ENCODE results near the gene WDR86. TPM values are rescaled to one million over a fixed set of nuclear protein-coding genes. Genes with fewer than 3 reads are reported as not detected.

WDR86 gene
- total and polyA plus RNA-seq, 2 experiments from 2014 or later, result 9.1 to 59.1 TPM

DNA sequence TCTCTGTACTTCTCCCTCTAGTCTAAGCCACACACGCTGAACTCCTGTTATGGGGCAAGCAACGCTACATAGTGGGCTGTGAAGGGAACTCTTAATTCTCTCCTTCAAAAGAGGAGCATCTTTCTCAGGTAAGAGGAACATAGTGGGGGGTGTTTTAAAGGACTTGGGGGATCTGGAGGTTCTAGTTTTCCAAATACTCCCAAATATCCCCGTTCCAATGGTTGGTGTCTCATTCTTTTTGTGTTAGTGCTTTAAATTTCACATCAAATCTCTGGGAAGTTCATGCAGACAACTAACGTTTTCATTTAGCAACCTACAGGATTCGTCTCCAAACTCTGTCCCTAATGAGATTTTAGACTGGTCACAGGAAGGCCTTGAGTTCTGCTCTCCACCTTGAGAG is 12.4 kb upstream of the WDR86 start:
- Histone ChIP-seq H3F3A (replicated peaks; ENCODE audit: low read depth) (no peaks in the 10 kb centered on the region), H3K4me3 (no peak overlapping the region), H3K4me1 (ENCODE audit: insufficient read depth) (no peaks in the 10 kb centered on the region), H3K4me2 (no peak overlapping the region), H3K79me2 (replicated peaks; ENCODE audit: insufficient read depth) (no peaks in the 10 kb centered on the region), H3K27ac (ENCODE audit: low read depth) (no peak overlapping the region), H3K9me2 (ENCODE audit: insufficient read depth) (no peaks in the 10 kb centered on the region), H3K27me3 (ENCODE audit: insufficient read depth) (peaks cover 4% of the 10 kb centered on the region; the same call in 1 of the 2 replicates), H4K20me1 (replicated peaks; ENCODE audit: insufficient read depth) (no peaks in the 10 kb centered on the region), H2AFZ (no peak overlapping the region), H3K36me3 (ENCODE audit: insufficient read depth) (no peaks in the 10 kb centered on the region)
- Mint-ChIP-seq H3K4me1 (no peaks in the 10 kb centered on the region), H3K4me3 (no peak overlapping the region), H3K36me3 (ENCODE audit: low read depth) (peaks cover 17% of the 10 kb centered on the region; the same call in 2 of the 3 replicates), H3K9me3 (peaks cover 37% of the 10 kb centered on the region), H3K27ac (no peak overlapping the region), H3K27me3 (ENCODE audit: insufficient read depth, low read depth, poor library complexity) (peaks cover 10% of the 10 kb centered on the region)
- DNase-seq (ENCODE audit: low spot score) (no peak), ATAC-seq (no peak)
- TF ChIP-seq ZNF331 (CRISPR knock-in tag; IDR thresholded peaks at IDR 0.05; ENCODE audit: low read depth) (no peak), POLR2AphosphoS5 (IDR thresholded peaks at IDR 0.05; ENCODE audit: low read depth) (no peak), ZNF114 (CRISPR knock-in tag; IDR thresholded peaks at IDR 0.05) (no peak), JUNB (IDR thresholded peaks at IDR 0.05; ENCODE audit: unreplicated experiment) (no peak), NANOG (IDR thresholded peaks at IDR 0.05; ENCODE audit: borderline replicate concordance) (no peak), STAT1 (IDR thresholded peaks at IDR 0.05; ENCODE audit: unreplicated experiment) (no peak), CREB1 (CRISPR knock-in tag; IDR thresholded peaks at IDR 0.05; ENCODE audit: low read depth) (no peak), EZH2 (IDR thresholded peaks at IDR 0.05; ENCODE audit: low read depth, unreplicated experiment) (no peak)
- TF ChIP-seq, protein P1, sequence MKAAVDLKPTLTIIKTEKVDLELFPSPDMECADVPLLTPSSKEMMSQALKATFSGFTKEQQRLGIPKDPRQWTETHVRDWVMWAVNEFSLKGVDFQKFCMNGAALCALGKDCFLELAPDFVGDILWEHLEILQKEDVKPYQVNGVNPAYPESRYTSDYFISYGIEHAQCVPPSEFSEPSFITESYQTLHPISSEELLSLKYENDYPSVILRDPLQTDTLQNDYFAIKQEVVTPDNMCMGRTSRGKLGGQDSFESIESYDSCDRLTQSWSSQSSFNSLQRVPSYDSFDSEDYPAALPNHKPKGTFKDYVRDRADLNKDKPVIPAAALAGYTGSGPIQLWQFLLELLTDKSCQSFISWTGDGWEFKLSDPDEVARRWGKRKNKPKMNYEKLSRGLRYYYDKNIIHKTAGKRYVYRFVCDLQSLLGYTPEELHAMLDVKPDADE (IDR thresholded peaks at IDR 0.05), result no peak
- TF ChIP-seq, protein P2, sequence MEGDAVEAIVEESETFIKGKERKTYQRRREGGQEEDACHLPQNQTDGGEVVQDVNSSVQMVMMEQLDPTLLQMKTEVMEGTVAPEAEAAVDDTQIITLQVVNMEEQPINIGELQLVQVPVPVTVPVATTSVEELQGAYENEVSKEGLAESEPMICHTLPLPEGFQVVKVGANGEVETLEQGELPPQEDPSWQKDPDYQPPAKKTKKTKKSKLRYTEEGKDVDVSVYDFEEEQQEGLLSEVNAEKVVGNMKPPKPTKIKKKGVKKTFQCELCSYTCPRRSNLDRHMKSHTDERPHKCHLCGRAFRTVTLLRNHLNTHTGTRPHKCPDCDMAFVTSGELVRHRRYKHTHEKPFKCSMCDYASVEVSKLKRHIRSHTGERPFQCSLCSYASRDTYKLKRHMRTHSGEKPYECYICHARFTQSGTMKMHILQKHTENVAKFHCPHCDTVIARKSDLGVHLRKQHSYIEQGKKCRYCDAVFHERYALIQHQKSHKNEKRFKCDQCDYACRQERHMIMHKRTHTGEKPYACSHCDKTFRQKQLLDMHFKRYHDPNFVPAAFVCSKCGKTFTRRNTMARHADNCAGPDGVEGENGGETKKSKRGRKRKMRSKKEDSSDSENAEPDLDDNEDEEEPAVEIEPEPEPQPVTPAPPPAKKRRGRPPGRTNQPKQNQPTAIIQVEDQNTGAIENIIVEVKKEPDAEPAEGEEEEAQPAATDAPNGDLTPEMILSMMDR (conservative IDR thresholded peaks at IDR 0.05; ENCODE audit: low read depth in 2 of 2), result no peak
- TF ChIP-seq, protein P3, sequence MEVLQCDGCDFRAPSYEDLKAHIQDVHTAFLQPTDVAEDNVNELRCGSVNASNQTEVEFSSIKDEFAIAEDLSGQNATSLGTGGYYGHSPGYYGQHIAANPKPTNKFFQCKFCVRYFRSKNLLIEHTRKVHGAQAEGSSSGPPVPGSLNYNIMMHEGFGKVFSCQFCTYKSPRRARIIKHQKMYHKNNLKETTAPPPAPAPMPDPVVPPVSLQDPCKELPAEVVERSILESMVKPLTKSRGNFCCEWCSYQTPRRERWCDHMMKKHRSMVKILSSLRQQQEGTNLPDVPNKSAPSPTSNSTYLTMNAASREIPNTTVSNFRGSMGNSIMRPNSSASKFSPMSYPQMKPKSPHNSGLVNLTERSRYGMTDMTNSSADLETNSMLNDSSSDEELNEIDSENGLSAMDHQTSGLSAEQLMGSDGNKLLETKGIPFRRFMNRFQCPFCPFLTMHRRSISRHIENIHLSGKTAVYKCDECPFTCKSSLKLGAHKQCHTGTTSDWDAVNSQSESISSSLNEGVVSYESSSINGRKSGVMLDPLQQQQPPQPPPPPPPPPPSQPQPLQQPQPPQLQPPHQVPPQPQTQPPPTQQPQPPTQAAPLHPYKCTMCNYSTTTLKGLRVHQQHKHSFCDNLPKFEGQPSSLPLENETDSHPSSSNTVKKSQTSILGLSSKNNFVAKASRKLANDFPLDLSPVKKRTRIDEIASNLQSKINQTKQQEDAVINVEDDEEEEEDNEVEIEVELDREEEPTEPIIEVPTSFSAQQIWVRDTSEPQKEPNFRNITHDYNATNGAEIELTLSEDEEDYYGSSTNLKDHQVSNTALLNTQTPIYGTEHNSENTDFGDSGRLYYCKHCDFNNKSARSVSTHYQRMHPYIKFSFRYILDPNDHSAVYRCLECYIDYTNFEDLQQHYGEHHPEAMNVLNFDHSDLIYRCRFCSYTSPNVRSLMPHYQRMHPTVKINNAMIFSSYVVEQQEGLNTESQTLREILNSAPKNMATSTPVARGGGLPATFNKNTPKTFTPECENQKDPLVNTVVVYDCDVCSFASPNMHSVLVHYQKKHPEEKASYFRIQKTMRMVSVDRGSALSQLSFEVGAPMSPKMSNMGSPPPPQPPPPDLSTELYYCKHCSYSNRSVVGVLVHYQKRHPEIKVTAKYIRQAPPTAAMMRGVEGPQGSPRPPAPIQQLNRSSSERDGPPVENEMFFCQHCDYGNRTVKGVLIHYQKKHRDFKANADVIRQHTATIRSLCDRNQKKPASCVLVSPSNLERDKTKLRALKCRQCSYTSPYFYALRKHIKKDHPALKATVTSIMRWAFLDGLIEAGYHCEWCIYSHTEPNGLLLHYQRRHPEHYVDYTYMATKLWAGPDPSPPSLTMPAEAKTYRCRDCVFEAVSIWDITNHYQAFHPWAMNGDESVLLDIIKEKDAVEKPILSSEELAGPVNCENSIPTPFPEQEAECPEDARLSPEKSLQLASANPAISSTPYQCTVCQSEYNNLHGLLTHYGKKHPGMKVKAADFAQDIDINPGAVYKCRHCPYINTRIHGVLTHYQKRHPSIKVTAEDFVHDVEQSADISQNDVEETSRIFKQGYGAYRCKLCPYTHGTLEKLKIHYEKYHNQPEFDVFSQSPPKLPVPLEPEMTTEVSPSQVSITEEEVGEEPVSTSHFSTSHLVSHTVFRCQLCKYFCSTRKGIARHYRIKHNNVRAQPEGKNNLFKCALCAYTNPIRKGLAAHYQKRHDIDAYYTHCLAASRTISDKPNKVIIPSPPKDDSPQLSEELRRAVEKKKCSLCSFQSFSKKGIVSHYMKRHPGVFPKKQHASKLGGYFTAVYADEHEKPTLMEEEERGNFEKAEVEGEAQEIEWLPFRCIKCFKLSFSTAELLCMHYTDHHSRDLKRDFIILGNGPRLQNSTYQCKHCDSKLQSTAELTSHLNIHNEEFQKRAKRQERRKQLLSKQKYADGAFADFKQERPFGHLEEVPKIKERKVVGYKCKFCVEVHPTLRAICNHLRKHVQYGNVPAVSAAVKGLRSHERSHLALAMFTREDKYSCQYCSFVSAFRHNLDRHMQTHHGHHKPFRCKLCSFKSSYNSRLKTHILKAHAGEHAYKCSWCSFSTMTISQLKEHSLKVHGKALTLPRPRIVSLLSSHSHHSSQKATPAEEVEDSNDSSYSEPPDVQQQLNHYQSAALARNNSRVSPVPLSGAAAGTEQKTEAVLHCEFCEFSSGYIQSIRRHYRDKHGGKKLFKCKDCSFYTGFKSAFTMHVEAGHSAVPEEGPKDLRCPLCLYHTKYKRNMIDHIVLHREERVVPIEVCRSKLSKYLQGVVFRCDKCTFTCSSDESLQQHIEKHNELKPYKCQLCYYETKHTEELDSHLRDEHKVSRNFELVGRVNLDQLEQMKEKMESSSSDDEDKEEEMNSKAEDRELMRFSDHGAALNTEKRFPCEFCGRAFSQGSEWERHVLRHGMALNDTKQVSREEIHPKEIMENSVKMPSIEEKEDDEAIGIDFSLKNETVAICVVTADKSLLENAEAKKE (CRISPR knock-in tag; IDR thresholded peaks at IDR 0.05), result no peak

Data from GM23338 (cell line).